Activated T-cell treated with anti-CD3 and anti-CD28 coated beads for 48 hours (primary cell): ENCODE results near the gene GRHL3.

Source experiments
- DNase-seq: peaks from one replicate; pipeline ENCODE4 v3.0.0-alpha.2; 2020; ENCODE audit warnings: low read depth

Gene GRHL3

GRCh38 chr1:24317956-24318614 is 1.1 kb upstream of the GRHL3 start:
- DNase-seq = no peak

GRCh38 chr1:24318615-24319311 is 394 bp upstream of the GRHL3 start:
- no peak for DNase-seq

- DNase-seq = no peak
Observed at GRCh38 chr1:24319962-24320361, 805 bp downstream of the GRHL3 start.

GRCh38 chr1:24321126-24321525 is 2.0 kb downstream of the GRHL3 start:
- DNase-seq = no peak

- peak; percentile 67 for DNase-seq
Observed at GRCh38 chr1:24321697-24322469, 2.7 kb downstream of the GRHL3 start.

GRCh38 chr1:24322470-24323177 is 3.5 kb downstream of the GRHL3 start:
- DNase-seq = no peak

GRCh38 chr1:24323281-24323680 is 4.1 kb downstream of the GRHL3 start:
- no peak for DNase-seq

GRCh38 chr1:24324903-24325302 is 5.7 kb downstream of the GRHL3 start:
- no peak for DNase-seq

GRCh38 chr1:24325587-24326449 is 6.7 kb downstream of the GRHL3 start:
- no peak for DNase-seq

GRCh38 chr1:24327486-24327885 is 8.3 kb downstream of the GRHL3 start:
- no peak for DNase-seq

GRCh38 chr1:24327891-24328290 is 8.7 kb downstream of the GRHL3 start:
- DNase-seq = no peak

- DNase-seq = no peak
Observed at GRCh38 chr1:24329331-24329730, 10.2 kb downstream of the GRHL3 start.

- no peak for DNase-seq
Observed at GRCh38 chr1:24329797-24330543, 10.8 kb downstream of the GRHL3 start.

GRCh38 chr1:24331961-24332673 is 13.0 kb downstream of the GRHL3 start:
- no peak for DNase-seq

GRCh38 chr1:24336075-24336474 is 16.9 kb downstream of the GRHL3 start:
- DNase-seq = no peak

- no peak for DNase-seq
Observed at GRCh38 chr1:24337455-24337854, 18.3 kb downstream of the GRHL3 start.

GRCh38 chr1:24338447-24338846 is 19.3 kb downstream of the GRHL3 start:
- no peak for DNase-seq

- DNase-seq = no peak
Observed at GRCh38 chr1:24339996-24340395, 20.8 kb downstream of the GRHL3 start.

- DNase-seq = no peak
Observed at GRCh38 chr1:24340770-24341169, 21.6 kb downstream of the GRHL3 start.

GRCh38 chr1:24341260-24341659 is 22.1 kb downstream of the GRHL3 start:
- DNase-seq = no peak
